ENCODE results near the gene TSPOAP1. TPM values are rescaled to one million over a fixed set of nuclear protein-coding genes. Genes with fewer than 3 reads are reported as not detected.

The TSPOAP1 gene
- total RNA-seq, 3 donors from 2014 or later = 2.6 to 42.1 (median 26.9) TPM

GRCh38 chr17:58300336-58300735, 28.3 kb downstream of the TSPOAP1 start:
- Histone ChIP-seq H3K9me3 (no peaks in the 10 kb centered on the region), H3K27ac (no peak overlapping the region), H3K4me1 (no peaks in the 10 kb centered on the region), H3K36me3 (no peaks in the 10 kb centered on the region), H3K4me3 (no peak overlapping the region), H3K27me3 (no peaks in the 10 kb centered on the region)
- peak in 1 of 2 donors; percentile 4 for DNase-seq (ENCODE audit: low spot score in 2 of 2)
- TF ChIP-seq POLR2AphosphoS5 (IDR thresholded peaks at IDR 0.05) = no peak
- no peak for TF ChIP-seq POLR2A (IDR thresholded peaks at IDR 0.05)
- TF ChIP-seq CTCF (IDR thresholded peaks at IDR 0.05) = no peak
- intact Hi-C loops (cut with DNase I; ENCODE audit: low total_unique reads) = loop anchor here (5.0 kb wide), 1 partner anchor 1043 kb away; the partner anchor contains the start of gene MSI2

GRCh38 chr17:58294034-58294433, 34.6 kb downstream of the TSPOAP1 start:
- TF ChIP-seq POLR2A (IDR thresholded peaks at IDR 0.05) (no peak), CTCF (IDR thresholded peaks at IDR 0.05) (no peak), POLR2AphosphoS5 (IDR thresholded peaks at IDR 0.05) (no peak)
- Histone ChIP-seq H3K4me1 (no peaks in the 10 kb centered on the region), H3K27me3 (peaks cover 0 to under 1% of the 10 kb centered on the region in 2 donors), H3K36me3 (no peaks in the 10 kb centered on the region), H3K4me3 (no peak overlapping the region), H3K9me3 (no peaks in the 10 kb centered on the region), H3K27ac (no peak overlapping the region)
- intact Hi-C loops (cut with DNase I; ENCODE audit: low total_unique reads) = no loop called here
- no peak for DNase-seq (ENCODE audit: low spot score in 2 of 2)

GRCh38 chr17:58291246-58291645, 37.3 kb downstream of the TSPOAP1 start:
- H3K4me1 ChIP-seq = no peaks in the 10 kb centered on the region
- no peak for TF ChIP-seq CTCF (IDR thresholded peaks at IDR 0.05)
- no peak for TF ChIP-seq POLR2A (IDR thresholded peaks at IDR 0.05)
- TF ChIP-seq POLR2AphosphoS5 (IDR thresholded peaks at IDR 0.05) = no peak
- peaks cover 0 to 7% of the 10 kb centered on the region in 2 donors for H3K27me3 ChIP-seq
- no peak overlapping the region for H3K27ac ChIP-seq
- intact Hi-C loops (cut with DNase I; ENCODE audit: low total_unique reads) = no loop called here
- no peak overlapping the region for H3K4me3 ChIP-seq
- H3K9me3 ChIP-seq = no peaks in the 10 kb centered on the region
- DNase-seq (ENCODE audit: low spot score in 2 of 2) = no peak
- H3K36me3 ChIP-seq = no peaks in the 10 kb centered on the region

GRCh38 chr17:58289869-58290268, 38.7 kb downstream of the TSPOAP1 start:
- no peaks in the 10 kb centered on the region for H3K9me3 ChIP-seq
- no peak for DNase-seq (ENCODE audit: low spot score in 2 of 2)
- no peak overlapping the region for H3K4me3 ChIP-seq
- H3K27me3 ChIP-seq = peaks cover 0 to 7% of the 10 kb centered on the region in 2 donors
- no peak overlapping the region for H3K27ac ChIP-seq
- intact Hi-C loops (cut with DNase I; ENCODE audit: low total_unique reads) = no loop called here
- H3K36me3 ChIP-seq = no peaks in the 10 kb centered on the region
- TF ChIP-seq CTCF (IDR thresholded peaks at IDR 0.05) = no peak
- no peak for TF ChIP-seq POLR2AphosphoS5 (IDR thresholded peaks at IDR 0.05)
- no peak for TF ChIP-seq POLR2A (IDR thresholded peaks at IDR 0.05)
- no peaks in the 10 kb centered on the region for H3K4me1 ChIP-seq

DNA sequence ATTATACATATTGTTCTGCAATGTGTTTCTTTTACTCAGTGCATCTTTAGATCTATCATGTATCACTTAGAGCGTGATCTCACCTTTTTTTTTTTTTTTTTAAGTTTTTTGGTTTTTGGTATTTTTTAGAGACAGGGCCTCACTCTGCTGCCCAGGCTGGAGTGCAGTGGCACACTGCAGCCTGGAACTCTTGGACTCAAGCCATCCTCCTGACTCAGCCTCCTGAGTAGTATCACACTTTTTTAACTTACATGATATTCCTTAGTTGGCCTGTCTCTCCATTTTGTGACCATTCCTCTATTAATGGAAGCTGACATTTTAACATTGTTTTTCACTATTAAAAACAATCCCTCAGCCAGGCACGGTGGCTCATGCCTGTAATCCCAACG, 43.2 kb downstream of the TSPOAP1 start:
- peaks cover 0 to 9% of the 10 kb centered on the region in 2 donors for H3K27me3 ChIP-seq
- no peaks in the 10 kb centered on the region for H3K4me1 ChIP-seq
- H3K4me3 ChIP-seq = no peak overlapping the region
- H3K9me3 ChIP-seq = no peaks in the 10 kb centered on the region
- no peak for DNase-seq (ENCODE audit: low spot score in 2 of 2)
- intact Hi-C loops (cut with DNase I; ENCODE audit: low total_unique reads) = no loop called here
- TF ChIP-seq POLR2AphosphoS5 (IDR thresholded peaks at IDR 0.05) = no peak
- TF ChIP-seq POLR2A (IDR thresholded peaks at IDR 0.05) = no peak
- no peak for TF ChIP-seq CTCF (IDR thresholded peaks at IDR 0.05)
- no peaks in the 10 kb centered on the region for H3K36me3 ChIP-seq
- no peak overlapping the region for H3K27ac ChIP-seq
